HG03066 (cell line): ENCODE measurements around the gene MN1.

ENCODE experiments used
- ATAC-seq: cut with Tn5 transposase; IDR thresholded peaks from one replicate; pipeline ENCODE4 v1.9.1; 2021; ENCODE audit warnings: low read depth; ENCODE audit not compliant: unreplicated experiment

Gene MN1

GRCh38 chr22:27800250-27801201, 1.0 kb downstream of the MN1 start:
- ATAC-seq = no peak

GRCh38 chr22:27799827-27800249, 1.7 kb downstream of the MN1 start:
- ATAC-seq = no peak

GRCh38 chr22:27799015-27799826, 2.3 kb downstream of the MN1 start:
- ATAC-seq = no peak

GRCh38 chr22:27798511-27799014, 3.0 kb downstream of the MN1 start:
- no peak for ATAC-seq

GRCh38 chr22:27797520-27798391, 3.8 kb downstream of the MN1 start:
- ATAC-seq = no peak

GRCh38 chr22:27796829-27797519, 4.6 kb downstream of the MN1 start:
- ATAC-seq = no peak

- no peak for ATAC-seq
Observed at GRCh38 chr22:27795696-27796517, 5.6 kb downstream of the MN1 start.

- ATAC-seq = no peak
Observed at GRCh38 chr22:27795053-27795452, 6.5 kb downstream of the MN1 start.

- no peak for ATAC-seq
Observed at GRCh38 chr22:27794226-27794625, 7.3 kb downstream of the MN1 start.

- no peak for ATAC-seq
Observed at GRCh38 chr22:27793576-27793975, 8.0 kb downstream of the MN1 start.

GRCh38 chr22:27792452-27793161, 8.9 kb downstream of the MN1 start:
- no peak for ATAC-seq

- no peak for ATAC-seq
Observed at GRCh38 chr22:27791859-27792241, 9.7 kb downstream of the MN1 start.

- ATAC-seq = no peak
Observed at GRCh38 chr22:27791159-27791858, 10.2 kb downstream of the MN1 start.

GRCh38 chr22:27790376-27791158, 11.0 kb downstream of the MN1 start:
- no peak for ATAC-seq

- ATAC-seq = no peak
Observed at GRCh38 chr22:27788500-27789288, 12.9 kb downstream of the MN1 start.

GRCh38 chr22:27786965-27787364, 14.6 kb downstream of the MN1 start:
- no peak for ATAC-seq
